ENCODE measurements around the gene DKK1.

- TF ChIP-seq CTCF (IDR thresholded peaks at IDR 0.05; ENCODE audit: insufficient read depth, low read length, poor library complexity, severe bottlenecking), result no peak
- no peak for TF ChIP-seq EZH2phosphoT487 (conservative IDR thresholded peaks at IDR 0.05; ENCODE audit: low read length)
Observed at GRCh38 chr10:52287866-52288265, 26.2 kb upstream of the DKK1 start.

Data from SU-DHL-6 (cell line).